Measurements from ENCODE around the gene PIAS3.
A peak's percentile ranks its signal among the peaks of the same experiment; 100 is the strongest.
"Not testable (repeated sequence)": the region's sequence is repeated elsewhere in the genome, so short reads cannot be mapped to it uniquely, and the experiment has no call there.

The PIAS3 gene

DNA sequence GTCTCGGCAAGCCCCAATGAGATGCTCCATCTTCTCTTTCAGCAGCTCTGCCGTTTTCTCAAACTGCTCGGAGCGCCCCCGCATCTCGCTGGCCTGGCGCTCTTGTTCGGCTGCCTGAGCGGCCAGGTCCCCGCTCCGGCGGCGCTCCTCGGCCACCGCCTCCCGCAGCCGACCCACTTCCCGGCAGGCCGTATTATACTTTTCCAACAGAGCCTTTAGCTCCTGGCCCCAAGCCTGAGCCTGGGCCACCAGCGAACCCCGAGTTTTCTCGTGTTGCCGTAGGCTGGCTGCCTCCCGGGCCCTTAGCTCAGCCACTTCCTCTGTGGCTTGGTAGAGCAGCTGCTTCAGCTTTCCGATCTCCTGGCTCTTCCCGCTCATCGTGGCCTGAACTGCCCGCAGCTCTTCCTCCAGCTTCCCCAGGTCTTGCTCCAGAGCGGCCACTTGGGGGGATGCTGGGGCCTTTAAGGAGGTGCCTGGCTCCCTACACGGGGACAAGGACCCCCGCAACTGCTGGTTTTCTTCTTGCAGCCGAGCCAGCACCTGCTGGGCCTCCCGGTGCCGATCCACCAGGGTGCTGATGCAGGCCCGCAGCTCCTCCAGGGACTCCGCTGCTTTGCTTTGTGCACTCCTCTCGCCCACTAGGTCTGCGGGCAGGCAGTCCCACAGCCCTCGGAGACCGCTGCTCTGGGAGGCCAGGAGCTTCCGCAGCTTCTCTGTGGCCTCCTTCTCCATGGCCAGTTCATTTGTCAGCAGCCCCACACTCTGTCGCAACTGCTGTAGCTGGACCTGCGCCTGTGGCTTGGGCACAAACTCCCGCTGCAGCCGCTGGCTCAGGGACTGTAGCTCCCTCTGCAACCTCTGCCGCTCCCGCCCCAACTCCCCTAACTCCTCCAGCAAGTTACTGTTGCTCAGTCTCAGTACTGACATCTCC is 13.4 kb upstream of the PIAS3 start:
- DNase-seq: no peak

DNA sequence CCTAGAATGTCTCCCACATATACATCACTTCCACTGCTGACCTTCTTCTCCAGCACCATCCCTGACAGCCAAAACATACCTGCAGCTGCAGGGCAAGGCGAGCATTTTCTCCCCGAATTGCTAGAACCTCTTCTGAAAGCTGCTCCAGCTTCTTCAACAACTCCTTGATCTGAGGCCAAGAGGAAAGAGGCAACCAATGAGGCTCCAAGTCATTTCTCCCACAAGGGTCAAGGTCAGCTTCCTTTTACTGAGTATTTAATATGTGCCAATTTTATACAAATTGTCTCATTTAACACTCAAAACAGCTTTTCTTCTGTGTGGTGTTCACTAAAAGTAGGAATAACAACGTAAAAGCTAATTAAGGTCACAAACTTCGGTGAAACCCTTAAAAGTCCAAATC is 9.4 kb upstream of the PIAS3 start:
- DNase-seq: no peak

DNA sequence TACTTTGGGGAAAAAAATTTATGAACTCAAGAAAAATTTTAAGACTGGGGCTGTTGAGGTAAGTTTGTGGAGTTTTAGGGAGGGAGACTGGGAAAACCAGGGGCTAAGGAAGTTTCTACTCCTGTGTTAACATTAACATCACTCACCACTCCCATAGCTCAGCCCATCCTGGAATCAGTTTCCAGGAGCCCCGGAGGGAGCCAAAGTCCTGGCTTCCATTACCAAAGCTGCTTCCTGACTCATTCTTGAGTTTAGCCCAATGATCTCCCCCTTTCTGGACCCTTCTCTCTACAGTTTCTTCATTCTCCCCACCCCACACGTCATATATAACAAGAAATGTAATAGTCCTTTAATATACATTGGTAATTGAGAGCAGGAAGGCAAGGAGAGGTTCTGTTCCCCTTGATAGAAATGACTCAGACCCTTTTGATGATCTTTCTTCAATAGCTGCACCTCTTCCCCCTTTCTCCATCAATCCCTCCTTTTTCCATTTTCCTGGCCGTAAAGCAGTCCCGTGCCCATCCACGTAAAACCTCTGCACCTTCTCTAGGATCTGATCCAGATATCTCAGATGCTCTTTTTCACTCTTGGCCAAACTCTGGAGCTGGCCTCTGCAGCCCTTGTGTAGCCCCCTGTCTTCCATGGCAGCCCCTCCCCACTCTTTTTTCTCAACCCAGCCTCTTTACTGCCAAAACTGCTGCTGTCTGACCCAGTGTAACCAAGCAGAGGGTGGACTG is 4.6 kb upstream of the PIAS3 start:
- DNase-seq: no peak

DNA sequence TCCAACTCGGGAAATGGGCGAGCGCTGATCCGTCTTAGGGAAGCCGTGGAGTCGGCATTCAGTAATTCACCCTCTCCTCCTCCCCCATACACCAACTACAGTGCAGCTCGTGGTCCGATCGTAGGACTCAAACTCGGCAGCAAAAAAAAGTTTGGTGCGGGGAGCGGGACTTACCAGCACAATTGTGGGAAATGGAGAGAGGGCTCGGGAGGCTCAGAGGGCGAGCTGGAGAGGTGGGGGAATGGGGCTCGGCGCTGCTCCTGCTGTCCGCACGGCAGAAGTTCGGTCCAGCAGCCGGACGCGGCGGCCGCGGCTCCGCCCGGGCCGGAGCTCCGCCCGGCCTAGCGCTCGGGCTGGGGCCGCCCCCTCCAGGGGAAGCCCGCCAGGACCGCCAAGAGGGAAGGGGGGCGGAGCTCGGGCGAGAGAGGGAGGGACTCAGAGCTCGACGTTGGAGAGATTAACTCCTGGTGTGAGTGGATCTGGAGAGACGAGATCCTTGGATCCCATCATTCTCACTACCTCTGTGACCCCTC is 676 bp upstream of the PIAS3 start:
- DNase-seq: peak; percentile 50

DNA sequence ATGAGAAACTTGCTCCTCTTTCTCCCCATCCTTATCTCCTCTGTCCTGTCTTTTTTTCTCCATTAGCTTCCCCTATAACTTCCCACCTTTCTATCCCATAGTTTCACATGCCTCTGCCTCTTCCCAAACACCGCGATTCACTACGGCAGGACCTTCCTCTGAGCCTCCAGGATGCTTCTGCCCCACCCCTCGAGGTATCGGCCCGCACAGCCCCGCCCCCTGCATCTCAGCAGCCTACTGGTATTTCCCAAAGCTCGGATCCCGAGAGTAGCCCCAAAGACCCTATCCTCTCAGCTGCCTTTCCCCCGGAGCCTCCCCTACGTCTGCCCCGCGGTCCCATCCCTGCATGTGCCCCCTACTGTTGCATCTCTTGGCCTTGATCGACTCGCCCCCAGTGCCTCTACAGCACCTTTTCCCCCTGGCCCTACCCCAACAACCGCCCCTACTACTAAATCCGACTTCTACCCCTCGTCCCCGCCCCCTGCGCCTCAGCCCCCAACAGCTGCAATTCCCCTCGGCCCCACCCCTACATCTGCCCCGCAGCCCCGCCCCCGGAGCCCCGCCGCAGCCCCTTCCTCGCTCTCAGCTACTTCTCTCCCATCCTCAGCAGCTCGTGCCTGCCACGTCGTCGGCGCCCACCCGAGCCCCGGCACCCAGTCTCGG is 512 bp downstream of the PIAS3 start:
- peak; percentile 64 for DNase-seq

DNA sequence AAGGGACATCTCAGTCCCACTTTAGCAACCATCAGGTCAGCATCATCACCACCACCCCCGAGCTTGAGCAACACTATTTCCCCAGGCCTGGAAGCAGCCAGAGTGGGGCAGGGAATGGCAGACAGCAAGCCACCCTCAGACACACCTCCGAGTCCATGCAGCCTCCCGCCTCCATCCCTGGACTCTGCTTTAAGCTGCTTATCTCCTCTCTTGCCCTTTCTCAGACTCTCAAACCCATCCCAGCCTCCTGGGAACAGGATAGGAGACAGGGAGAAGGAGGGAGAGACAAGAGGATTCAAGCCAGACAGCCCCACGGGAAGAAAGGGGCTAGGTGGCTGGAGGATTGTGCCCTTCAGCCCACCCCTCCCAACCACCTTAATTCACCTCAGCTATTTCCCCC is 1.7 kb downstream of the PIAS3 start:
- DNase-seq: no peak

DNA sequence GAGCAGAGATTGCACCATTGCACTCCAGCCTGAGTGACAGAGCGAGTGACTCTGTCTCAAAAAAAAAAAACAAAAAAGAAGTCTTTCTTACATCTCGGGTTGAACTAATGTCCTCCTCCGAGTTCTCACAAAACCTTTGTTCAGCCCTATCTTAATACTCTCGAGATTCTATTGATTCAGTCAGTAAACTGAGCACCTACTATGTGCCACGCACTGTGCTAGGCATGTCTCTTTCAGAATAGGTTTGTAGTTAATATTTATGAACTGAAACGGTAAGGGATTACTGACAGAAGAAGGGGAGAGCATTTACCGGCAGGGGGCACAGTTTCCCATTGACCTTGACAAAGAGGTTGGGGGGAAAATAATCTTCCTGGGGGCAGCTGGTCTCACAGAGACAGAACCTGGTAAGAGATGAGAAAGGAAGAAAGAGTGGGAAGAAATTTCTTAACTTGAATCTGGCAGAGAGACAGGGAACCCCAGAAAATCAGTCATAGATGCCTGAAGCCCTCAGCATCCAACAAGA is 3.4 kb downstream of the PIAS3 start:
- DNase-seq: no peak

DNA sequence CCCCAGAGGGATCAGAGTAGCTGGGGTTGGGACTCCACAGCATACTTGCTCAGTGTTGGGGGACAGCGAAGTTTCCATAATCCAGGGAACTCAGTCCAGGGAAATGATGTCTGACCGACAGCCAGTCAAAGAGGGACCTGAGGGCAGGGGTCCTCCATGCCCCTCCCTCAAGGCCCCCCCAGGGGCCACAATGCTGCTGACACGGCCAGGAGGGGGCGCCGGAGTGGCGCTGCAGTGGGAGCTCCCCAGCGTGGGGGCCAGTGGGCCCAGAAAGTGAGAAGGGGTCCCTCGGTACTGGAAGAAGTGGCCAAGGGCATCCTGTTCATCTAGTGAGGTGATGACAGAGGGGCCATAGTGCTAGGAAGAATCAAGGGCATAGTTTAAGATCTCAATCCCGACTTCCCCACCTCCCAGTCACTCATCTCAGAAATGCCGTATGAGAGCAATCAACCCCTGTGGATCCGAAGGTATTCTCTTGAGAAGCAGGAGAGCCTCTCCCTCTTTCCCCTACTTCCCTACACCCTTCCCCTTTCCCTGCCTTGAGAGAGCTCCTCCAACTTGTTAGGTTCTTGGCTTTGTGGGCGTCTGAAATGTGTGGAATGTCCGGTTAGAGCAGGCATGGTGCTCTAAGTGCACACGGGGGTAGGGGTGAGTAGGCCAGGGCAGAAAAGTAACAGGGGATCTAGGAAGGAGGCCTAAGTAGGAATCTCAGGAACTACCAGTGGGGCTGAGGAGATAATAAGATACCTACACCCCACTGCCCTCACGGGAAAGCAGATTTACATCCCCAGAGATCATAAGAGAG is 9.3 kb downstream of the PIAS3 start:
- DNase-seq: no peak

DNA sequence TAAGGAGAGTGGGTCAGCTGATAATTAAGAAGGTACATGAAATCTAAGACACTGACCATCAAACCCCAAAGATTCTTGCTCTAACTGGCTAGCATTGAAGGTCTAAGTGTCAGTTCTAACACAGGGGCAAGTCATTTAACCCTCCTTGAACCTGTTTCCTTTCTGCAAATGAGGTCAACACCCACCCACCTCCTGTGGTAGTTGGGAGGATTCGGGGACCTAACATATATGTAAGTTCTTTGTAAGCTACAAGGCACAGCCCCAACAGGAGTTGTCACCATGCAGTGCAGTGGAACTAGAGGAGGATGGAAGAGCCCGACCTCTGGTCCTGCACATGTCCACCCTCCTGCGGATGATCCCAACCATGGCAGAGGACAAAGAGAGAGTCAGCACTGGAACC is 11.1 kb downstream of the PIAS3 start:
- DNase-seq: no peak

DNA sequence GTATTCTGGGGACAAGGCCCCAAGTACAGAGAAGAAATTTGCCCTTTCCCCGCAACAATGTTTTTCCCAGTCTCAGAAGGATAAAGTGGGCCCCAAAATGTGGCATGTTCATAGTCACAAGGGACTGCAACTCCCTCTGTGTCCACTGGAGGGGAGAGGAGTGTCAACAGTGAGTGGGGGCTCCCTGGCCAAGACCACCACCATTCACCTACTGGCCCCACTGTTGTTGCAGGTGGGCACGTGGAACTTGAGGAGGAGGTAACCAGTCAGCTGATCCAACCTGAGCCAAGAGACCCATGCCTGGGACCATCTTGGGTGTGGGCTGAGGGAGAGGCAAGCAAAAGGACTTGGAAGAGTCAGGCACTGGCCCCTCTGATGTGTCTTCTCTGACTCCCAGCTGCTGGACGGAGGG is 12.7 kb downstream of the PIAS3 start:
- DNase-seq: no peak

DNA sequence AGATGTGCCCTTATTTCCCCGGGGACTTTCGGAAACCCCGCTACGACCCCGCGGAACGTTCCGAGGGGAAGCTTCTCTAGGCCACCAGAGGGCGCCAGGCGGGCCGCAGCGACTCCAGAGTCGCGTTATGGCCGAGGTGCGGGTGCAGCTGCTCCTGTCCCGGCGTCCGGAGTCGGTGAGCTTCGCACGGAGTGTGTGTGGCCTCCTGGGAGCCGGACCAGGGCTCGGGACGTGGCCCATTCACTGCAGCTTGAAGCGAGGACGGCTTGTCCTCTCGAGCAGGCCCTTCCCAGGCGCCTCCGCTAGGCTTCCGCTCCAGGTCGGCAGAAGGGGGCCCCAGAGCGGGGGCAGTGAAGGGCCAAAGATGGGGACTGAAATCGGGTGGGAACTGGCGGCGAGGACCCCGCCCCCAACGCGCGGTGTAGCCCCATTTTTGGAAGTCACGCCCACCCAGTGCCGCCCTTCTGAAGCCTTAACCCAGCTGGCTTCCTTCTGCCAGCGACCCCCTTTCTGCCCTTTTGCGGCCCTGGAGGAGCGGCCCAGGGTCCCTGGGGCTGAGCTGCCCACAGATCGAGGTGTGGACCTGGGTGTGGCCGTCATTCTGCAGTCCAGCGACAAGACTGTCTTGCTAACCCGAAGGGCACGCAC is 13.2 kb downstream of the PIAS3 start, which contains the start of gene NUDT17:
TSS of gene NUDT17 (plus strand) at position 117 of the 648 bp plus-strand sequence. CDS start at position 128, 11 bp downstream.
- DNase-seq: peak; percentile 43

DNA sequence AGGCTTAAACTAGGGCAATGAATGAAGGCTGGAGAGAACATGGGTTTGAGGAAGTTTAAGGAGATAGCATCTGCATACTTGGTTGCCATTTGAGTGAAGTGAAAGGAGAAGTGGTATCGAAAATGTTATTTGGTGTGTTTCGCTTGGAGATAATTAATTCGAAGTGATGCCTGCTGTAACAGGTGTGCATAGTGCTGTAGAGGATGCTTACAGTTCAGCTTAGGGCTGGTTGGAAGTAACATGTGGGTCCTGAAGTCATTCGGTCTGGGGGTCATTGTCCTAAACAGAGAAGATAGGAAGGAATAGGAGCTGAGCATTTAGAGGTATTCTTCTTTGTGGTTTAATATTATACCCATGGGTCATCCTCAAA is 13.8 kb downstream of the PIAS3 start:
- DNase-seq: peak; percentile 43

DNA sequence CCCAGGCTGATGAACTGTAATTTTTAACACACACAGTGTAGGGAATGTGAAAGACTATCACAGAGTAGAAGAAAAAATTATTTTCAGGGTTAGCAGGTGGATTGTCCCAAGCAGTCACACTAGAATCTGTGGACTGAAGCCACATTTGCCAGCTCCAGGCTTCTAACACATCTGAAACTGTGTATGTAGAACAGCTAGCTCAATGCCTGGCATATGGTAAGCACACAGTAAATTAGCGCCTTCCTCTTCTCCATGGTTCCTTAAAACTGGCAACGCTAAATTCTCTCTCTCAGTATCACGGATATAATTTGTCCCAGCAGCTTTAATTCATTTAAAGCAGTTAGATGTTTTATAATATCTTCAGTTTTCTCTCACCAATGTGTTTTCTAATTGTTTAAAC is 15.8 kb downstream of the PIAS3 start:
- no peak for DNase-seq

DNA sequence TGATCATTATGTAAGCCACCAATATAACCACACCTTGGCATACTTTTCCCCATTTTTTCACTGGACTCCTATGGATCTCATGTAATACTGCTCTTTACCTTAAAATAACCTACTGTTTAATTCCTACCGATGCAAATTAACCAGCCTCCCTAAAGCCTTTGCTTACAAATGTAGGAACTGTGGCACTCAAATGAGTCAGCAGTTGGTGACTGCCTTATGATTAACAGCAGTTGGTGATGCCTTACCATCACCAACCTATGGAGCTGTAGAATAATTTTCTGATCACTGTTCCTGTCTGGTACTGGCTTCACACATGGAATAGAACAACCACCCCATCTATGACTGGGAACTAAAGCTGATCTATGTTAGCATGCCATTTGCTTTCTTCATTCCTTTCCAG is 21.2 kb downstream of the PIAS3 start:
- no peak for DNase-seq

DNA sequence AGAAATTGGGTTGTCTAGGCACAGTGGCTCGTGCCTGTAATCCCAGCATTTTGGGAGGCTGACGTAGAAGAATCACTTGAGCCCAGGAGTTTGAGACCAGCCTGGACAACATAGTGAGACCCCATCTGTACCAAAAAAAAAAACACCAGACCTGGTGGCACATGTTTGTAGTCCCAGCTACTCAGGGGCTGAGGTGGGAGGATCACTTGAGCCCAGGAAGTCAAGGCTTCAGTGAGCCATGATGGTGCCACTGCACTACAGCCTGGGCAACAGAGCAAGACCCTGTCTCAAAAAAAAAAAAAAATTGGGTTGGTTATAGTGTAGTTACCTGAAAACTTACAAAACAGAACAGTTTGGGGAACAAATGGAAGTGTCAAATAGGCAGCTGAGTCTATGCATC is 28.1 kb downstream of the PIAS3 start:
- not testable (repeated sequence) for DNase-seq

DNA sequence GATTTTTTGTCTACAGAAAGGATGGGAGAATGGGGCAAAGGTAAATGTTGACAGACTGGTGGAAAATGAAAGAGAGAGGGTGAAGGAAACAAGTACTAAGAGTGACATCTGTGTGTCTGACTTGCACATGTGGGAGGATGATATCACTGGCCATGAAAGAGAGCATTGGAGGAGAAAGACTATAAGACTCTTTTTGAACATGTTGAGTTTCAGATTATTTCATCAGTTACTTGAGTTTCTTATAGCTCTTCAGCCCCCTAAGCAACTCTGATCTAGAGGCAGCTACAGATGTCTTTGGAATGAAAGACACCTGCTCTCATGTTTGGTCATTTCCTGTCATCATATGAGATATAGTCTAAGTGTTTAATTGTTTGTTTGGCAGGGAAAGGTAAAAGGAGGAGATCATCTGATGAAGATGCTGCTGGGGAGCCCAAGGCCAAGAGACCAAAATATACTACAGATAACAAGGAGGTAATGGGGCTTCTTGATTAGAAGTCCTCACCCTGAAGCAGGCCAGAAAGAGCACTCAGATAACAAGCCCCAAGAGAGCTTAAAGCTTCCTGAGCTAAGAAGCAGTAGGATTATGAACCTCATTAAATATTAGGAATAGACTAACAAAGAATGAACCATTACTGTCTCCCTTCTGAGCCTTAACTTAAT is 30.4 kb downstream of the PIAS3 start:
- no peak for DNase-seq

DNA sequence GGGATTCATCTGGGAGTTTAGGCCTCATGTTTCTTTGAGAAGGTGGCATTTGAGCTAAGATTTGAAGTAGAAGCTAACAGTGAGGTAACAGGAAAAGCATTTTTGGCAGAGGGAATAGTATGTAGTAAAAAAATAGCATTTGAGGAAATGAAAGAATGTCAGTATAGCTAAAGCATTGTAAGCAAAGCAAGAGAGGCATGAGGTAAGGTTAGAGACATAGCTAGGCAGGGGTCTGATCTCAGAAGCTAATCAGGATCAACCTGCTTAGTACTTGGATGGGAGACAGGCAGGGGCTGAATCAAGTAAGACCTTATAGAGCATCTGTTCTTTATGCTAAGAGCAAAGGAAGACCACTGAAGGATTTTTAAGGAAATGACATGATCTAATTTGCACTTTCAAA is 30.9 kb downstream of the PIAS3 start:
- DNase-seq: no peak

DNA sequence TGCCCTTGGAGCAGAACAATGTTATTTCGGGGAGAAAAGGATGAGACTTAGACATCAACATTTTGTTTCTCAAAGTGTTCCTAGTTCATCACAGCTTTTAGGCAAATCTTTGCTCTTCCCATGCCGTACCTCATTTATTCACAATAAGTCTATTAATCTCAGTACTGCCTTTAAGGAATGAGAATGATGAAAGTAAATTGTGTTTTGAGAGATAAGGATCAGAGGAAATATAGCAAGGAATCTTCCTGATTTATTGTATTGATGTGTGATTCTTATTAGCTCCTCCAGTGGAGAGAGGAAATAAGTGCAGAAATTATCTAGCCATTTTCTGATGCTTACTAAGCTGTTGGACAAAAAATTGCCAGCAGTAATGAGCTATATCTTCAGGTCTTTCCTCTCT is 32.9 kb downstream of the PIAS3 start:
- DNase-seq: no peak

DNA sequence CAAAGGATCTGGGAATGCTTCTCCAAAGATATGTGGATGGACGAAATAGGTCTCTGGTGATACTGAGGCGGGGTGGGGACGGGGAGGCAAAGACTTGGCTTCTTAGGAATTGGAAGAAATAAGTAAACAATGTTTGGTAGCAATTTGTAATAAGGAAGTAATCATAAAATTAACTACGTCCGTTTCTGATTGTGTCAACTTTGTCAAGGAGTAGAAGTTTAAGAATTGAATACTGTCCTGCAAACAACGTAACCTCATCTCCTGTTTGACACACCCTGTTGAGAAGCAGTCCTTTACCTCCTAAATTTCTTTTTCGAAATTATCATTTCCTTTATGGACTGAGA is 34.4 kb downstream of the PIAS3 start:
- no peak for DNase-seq

DNA sequence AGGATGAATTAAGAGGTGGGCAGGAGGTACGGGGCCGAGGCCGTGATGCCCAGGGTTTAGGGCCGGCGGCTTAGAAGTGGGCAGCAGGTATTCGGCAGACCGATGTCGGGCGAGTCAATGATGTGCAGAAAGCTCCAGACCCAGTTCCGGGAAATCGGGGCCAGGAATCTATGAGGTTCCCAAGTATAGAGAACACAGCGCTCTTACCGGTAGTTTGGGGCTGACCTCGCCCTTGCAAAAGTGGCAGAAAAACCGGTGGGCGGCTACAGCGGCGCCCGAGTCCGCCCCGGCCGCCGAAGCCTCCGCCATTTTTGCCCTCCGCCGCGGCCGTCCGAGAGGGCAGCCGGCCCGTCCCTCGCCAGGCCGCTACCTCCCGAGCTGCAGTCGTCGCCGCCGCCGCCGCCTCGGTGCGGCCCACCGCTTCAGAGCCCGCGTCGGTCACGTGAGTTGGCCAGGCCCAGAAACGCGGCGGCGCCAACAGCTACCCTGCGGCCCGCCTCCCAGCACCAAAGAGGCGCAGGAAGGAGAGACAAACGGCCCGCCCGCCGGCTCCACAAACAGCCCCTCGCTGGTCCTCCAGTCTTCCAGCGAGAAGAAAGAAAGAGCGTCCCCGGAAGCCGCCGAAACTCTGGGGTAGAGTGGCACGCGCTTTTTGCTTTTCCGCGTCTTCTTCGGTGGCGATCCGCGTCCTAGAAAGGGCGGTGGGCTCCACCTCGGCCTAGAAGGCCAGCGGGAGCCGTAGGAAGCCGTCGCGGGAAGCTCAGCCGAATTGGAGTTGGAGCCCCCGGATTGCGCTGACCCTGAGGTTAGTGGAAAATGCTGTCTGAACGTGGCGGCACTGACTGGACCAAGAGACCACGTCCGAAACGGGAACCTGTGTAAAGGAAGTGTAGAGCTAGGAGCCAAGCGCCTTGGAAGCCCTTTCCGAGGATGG is 35.0 kb downstream of the PIAS3 start, which contains the start of the genes POLR3C and RNF115:
TSS of gene POLR3C (plus strand) at position 636 of the 934 bp plus-strand sequence. CDS start 1,577 bp downstream, outside the sequence.
TSS of gene RNF115 (minus strand) at position 531 of the 934 bp plus-strand sequence. CDS start at position 309, 222 bp downstream.
- DNase-seq: peak; percentile 82
